Measurements from ENCODE around the gene YDJC.

Gene YDJC

DNA sequence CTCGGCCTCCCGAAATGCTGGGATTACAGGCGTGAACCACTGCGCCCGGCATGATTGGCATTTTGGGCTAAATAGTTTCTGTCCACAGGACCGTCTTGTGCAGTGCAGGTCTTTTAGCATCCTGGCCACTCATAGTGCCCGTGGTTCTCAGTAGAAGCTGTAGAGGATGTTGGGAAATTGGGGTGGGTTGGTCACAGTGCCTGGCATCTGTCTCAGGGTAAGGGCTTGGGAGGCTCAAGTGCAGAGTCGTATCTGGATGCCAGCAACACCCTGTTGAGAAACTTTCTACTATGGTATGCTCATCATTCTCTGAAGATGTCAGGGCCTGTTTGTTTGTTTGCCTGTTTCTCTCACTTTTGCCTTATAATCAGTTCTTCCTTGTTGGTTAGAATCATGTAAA, 40.4 kb downstream of the YDJC start:
- H3K4me1 ChIP-seq (ENCODE audit: control insufficient read depth, insufficient read depth, low read depth, low read length) = peaks cover 21% of the 10 kb centered on the region
- H3K4ac ChIP-seq (ENCODE audit: low read depth in 1 of 2, low read length in 2 of 2) = no peak overlapping the region
- H2AFZ ChIP-seq (ENCODE audit: low read depth, low read length) = no peak overlapping the region
- H3K9ac ChIP-seq (ENCODE audit: low read length) = no peak overlapping the region
- no peak overlapping the region for H3K18ac ChIP-seq (ENCODE audit: low read depth in 1 of 2, low read length in 2 of 2)
- no peak overlapping the region for H2BK15ac ChIP-seq (ENCODE audit: low read depth, poor library complexity, severe bottlenecking)
- H2BK120ac ChIP-seq (ENCODE audit: low read depth, low read length) = no peak overlapping the region
- H4K8ac ChIP-seq (ENCODE audit: low read length) = no peak overlapping the region
- H3K4me3 ChIP-seq (ENCODE audit: insufficient read depth in 1 of 2, low read depth in 1 of 2, low read length in 2 of 2) = no peak overlapping the region
- H3K27ac ChIP-seq (ENCODE audit: low read length, poor library complexity, severe bottlenecking) = no peak overlapping the region
- no peak overlapping the region for H2BK5ac ChIP-seq (ENCODE audit: low read depth, low read length, poor library complexity, severe bottlenecking)
- H2BK12ac ChIP-seq (ENCODE audit: low read length in 2 of 2) = no peak overlapping the region
- no peaks in the 10 kb centered on the region for H3K9me3 ChIP-seq (ENCODE audit: control insufficient read depth, low read length)
- DNase-seq = no peak
- H3K4me2 ChIP-seq (ENCODE audit: low read length, poor library complexity, severe bottlenecking) = no peak overlapping the region
- H2AK5ac ChIP-seq (ENCODE audit: low read length, severe bottlenecking) = no peak overlapping the region
- peaks cover 24 to 41% of the 10 kb centered on the region in 2 experiments for H3K36me3 ChIP-seq (ENCODE audit: control insufficient read depth in 1 of 2, insufficient read depth in 2 of 2, low read depth in 1 of 2, low read length in 2 of 2)
- H3K23ac ChIP-seq (ENCODE audit: low read length in 2 of 2) = no peak overlapping the region
- WGBS = 96% methylated on average over 7 of the region's 8 CpGs
- no peaks in the 10 kb centered on the region for H3K79me1 ChIP-seq (replicated peaks; ENCODE audit: low read length, poor library complexity, severe bottlenecking)
- H3K27me3 ChIP-seq (ENCODE audit: control insufficient read depth in 1 of 2, insufficient read depth in 1 of 2, low read length in 2 of 2) = no peaks in the 10 kb centered on the region
- peak overlapping the region in 1 of 2 experiments; percentile 14 for H3K14ac ChIP-seq (ENCODE audit: low read length in 2 of 2)
- H4K91ac ChIP-seq (ENCODE audit: low read length) = no peak overlapping the region

DNA sequence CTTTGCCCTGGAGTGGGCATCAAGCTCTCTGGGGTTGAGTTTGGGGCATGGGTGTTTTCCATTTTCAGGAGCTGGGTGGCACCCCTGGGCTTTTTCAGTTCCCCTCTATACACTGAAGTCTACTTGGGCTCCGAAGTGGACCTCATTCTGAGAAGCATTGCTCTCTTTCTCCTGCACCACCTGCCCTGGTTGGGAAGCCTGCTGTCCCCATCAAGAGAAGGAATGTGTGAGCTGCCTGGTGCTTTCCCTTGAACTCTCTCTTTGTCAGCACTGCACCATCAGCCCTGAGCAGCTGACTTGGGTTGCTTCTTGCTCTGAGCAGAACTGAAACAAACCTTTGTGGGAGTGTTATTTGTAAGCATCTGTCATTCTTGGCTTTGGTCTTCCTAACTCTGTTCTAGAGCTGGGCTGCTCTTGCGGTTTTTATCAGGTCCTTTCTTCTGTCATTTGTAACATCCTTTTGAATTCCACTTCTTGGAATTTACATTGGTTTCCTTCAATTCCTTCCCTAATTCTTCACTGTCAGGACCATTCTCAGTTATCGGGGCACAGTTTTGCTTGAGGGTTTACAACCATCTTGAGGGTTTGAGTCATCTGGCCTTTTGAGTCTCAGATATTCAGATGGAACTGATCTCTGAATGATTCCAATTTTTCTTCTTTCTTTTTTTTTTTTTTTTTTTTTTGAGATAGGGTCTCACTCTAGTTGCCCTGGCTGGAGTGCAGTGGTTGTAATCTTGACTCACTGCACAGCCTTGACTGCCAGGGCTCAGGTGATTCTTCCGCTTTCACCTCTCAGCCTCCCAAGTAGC, 41.8 kb downstream of the YDJC start:
- Histone ChIP-seq H3K36me3 (ENCODE audit: control insufficient read depth in 1 of 2, insufficient read depth in 2 of 2, low read depth in 1 of 2, low read length in 2 of 2) (peaks cover 10 to 32% of the 10 kb centered on the region in 2 experiments), H2AK5ac (ENCODE audit: low read length, severe bottlenecking) (no peak overlapping the region), H3K4ac (ENCODE audit: low read depth in 1 of 2, low read length in 2 of 2) (no peak overlapping the region), H3K23ac (ENCODE audit: low read length in 2 of 2) (no peak overlapping the region), H3K14ac (ENCODE audit: low read length in 2 of 2) (no peak overlapping the region), H3K4me2 (ENCODE audit: low read length, poor library complexity, severe bottlenecking) (no peak overlapping the region), H2BK15ac (ENCODE audit: low read depth, poor library complexity, severe bottlenecking) (no peak overlapping the region), H4K8ac (ENCODE audit: low read length) (no peak overlapping the region), H2BK12ac (ENCODE audit: low read length in 2 of 2) (no peak overlapping the region), H3K9me3 (ENCODE audit: control insufficient read depth, low read length) (no peaks in the 10 kb centered on the region), H3K18ac (ENCODE audit: low read depth in 1 of 2, low read length in 2 of 2) (no peak overlapping the region), H3K79me1 (replicated peaks; ENCODE audit: low read length, poor library complexity, severe bottlenecking) (no peaks in the 10 kb centered on the region), H2AFZ (ENCODE audit: low read depth, low read length) (no peak overlapping the region), H3K4me3 (ENCODE audit: insufficient read depth in 1 of 2, low read depth in 1 of 2, low read length in 2 of 2) (no peak overlapping the region), H3K27me3 (ENCODE audit: control insufficient read depth in 1 of 2, insufficient read depth in 1 of 2, low read length in 2 of 2) (no peaks in the 10 kb centered on the region), H2BK5ac (ENCODE audit: low read depth, low read length, poor library complexity, severe bottlenecking) (no peak overlapping the region), H3K9ac (ENCODE audit: low read length) (no peak overlapping the region), H3K4me1 (ENCODE audit: control insufficient read depth, insufficient read depth, low read depth, low read length) (peaks cover 20% of the 10 kb centered on the region), H3K27ac (ENCODE audit: low read length, poor library complexity, severe bottlenecking) (no peak overlapping the region), H4K91ac (ENCODE audit: low read length) (no peak overlapping the region), H2BK120ac (ENCODE audit: low read depth, low read length) (no peak overlapping the region)
- WGBS = 88% methylated on average over 2 of the region's 4 CpGs
- DNase-seq = peak; percentile 66

- Histone ChIP-seq H3K36me3 (ENCODE audit: control insufficient read depth in 1 of 2, insufficient read depth in 2 of 2, low read depth in 1 of 2, low read length in 2 of 2) (peaks cover 6 to 13% of the 10 kb centered on the region in 2 experiments), H4K8ac (ENCODE audit: low read length) (no peak overlapping the region), H2BK12ac (ENCODE audit: low read length in 2 of 2) (no peak overlapping the region), H3K4ac (ENCODE audit: low read depth in 1 of 2, low read length in 2 of 2) (no peak overlapping the region), H4K91ac (ENCODE audit: low read length) (no peak overlapping the region), H3K4me1 (ENCODE audit: control insufficient read depth, insufficient read depth, low read depth, low read length) (peaks cover 7% of the 10 kb centered on the region), H3K4me3 (ENCODE audit: insufficient read depth in 1 of 2, low read depth in 1 of 2, low read length in 2 of 2) (no peak overlapping the region), H2AFZ (ENCODE audit: low read depth, low read length) (no peak overlapping the region), H2BK5ac (ENCODE audit: low read depth, low read length, poor library complexity, severe bottlenecking) (no peak overlapping the region), H3K14ac (ENCODE audit: low read length in 2 of 2) (no peak overlapping the region), H3K4me2 (ENCODE audit: low read length, poor library complexity, severe bottlenecking) (no peak overlapping the region), H3K18ac (ENCODE audit: low read depth in 1 of 2, low read length in 2 of 2) (no peak overlapping the region), H2BK120ac (ENCODE audit: low read depth, low read length) (no peak overlapping the region), H3K27me3 (ENCODE audit: control insufficient read depth in 1 of 2, insufficient read depth in 1 of 2, low read length in 2 of 2) (no peaks in the 10 kb centered on the region), H3K79me1 (replicated peaks; ENCODE audit: low read length, poor library complexity, severe bottlenecking) (no peaks in the 10 kb centered on the region), H3K27ac (ENCODE audit: low read length, poor library complexity, severe bottlenecking) (no peak overlapping the region), H2BK15ac (ENCODE audit: low read depth, poor library complexity, severe bottlenecking) (no peak overlapping the region), H3K9me3 (ENCODE audit: control insufficient read depth, low read length) (no peaks in the 10 kb centered on the region), H2AK5ac (ENCODE audit: low read length, severe bottlenecking) (no peak overlapping the region), H3K23ac (ENCODE audit: low read length in 2 of 2) (no peak overlapping the region), H3K9ac (ENCODE audit: low read length) (no peak overlapping the region)
- 100% methylated on average over 2 of the region's 2 CpGs for WGBS
- no peak for DNase-seq
These were observed 44.4 kb downstream of the YDJC start for GRCh38 chr22:21585389-21585788.

GRCh38 chr22:21582801-21583740, 46.8 kb downstream of the YDJC start:
- Histone ChIP-seq H3K36me3 (ENCODE audit: control insufficient read depth in 1 of 2, insufficient read depth in 2 of 2, low read depth in 1 of 2, low read length in 2 of 2) (peaks cover 3 to 18% of the 10 kb centered on the region in 2 experiments), H2AK5ac (ENCODE audit: low read length, severe bottlenecking) (no peak overlapping the region), H3K79me1 (replicated peaks; ENCODE audit: low read length, poor library complexity, severe bottlenecking) (no peaks in the 10 kb centered on the region), H4K91ac (ENCODE audit: low read length) (no peak overlapping the region), H4K8ac (ENCODE audit: low read length) (no peak overlapping the region), H3K4me1 (ENCODE audit: control insufficient read depth, insufficient read depth, low read depth, low read length) (peaks cover 8% of the 10 kb centered on the region), H3K9ac (ENCODE audit: low read length) (no peak overlapping the region), H3K18ac (ENCODE audit: low read depth in 1 of 2, low read length in 2 of 2) (no peak overlapping the region), H3K4me3 (ENCODE audit: insufficient read depth in 1 of 2, low read depth in 1 of 2, low read length in 2 of 2) (no peak overlapping the region), H3K4me2 (ENCODE audit: low read length, poor library complexity, severe bottlenecking) (no peak overlapping the region), H3K4ac (ENCODE audit: low read depth in 1 of 2, low read length in 2 of 2) (no peak overlapping the region), H3K23ac (ENCODE audit: low read length in 2 of 2) (no peak overlapping the region), H3K27me3 (ENCODE audit: control insufficient read depth in 1 of 2, insufficient read depth in 1 of 2, low read length in 2 of 2) (no peaks in the 10 kb centered on the region), H2BK120ac (ENCODE audit: low read depth, low read length) (no peak overlapping the region), H2BK15ac (ENCODE audit: low read depth, poor library complexity, severe bottlenecking) (no peak overlapping the region), H3K14ac (ENCODE audit: low read length in 2 of 2) (no peak overlapping the region), H2BK12ac (ENCODE audit: low read length in 2 of 2) (no peak overlapping the region), H3K27ac (ENCODE audit: low read length, poor library complexity, severe bottlenecking) (no peak overlapping the region), H2AFZ (ENCODE audit: low read depth, low read length) (no peak overlapping the region), H3K9me3 (ENCODE audit: control insufficient read depth, low read length) (no peaks in the 10 kb centered on the region), H2BK5ac (ENCODE audit: low read depth, low read length, poor library complexity, severe bottlenecking) (no peak overlapping the region)
- WGBS = 95% methylated on average over 10 of the region's 10 CpGs
- DNase-seq = no peak

Measured in mesenchymal stem cell (in vitro differentiated cells and primary cell).